GM18909 (cell line): ENCODE results near the gene TTC9C.
"Not testable (repeated sequence)": the region's sequence is repeated elsewhere in the genome, so short reads cannot be mapped to it uniquely, and the experiment has no call there.

Source experiments
- ATAC-seq: cut with Tn5 transposase; IDR thresholded peaks from one replicate; pipeline ENCODE4 v1.9.1; 2021; ENCODE audit warnings: mild to moderate bottlenecking; ENCODE audit not compliant: unreplicated experiment, poor library complexity

TTC9C gene

GRCh38 chr11:62728171-62728988, at the start of gene TTC9C:
TSS of gene TTC9C (plus strand) at chr11:62728486. CDS start at chr11:62728849, 363 bp downstream.
- peak; percentile 22 for ATAC-seq

GRCh38 chr11:62678770-62679696, 49.3 kb upstream of the TTC9C start, which contains the start of gene UBXN1:
TSS of gene UBXN1 (minus strand) at chr11:62679073. CDS start at chr11:62678923, 150 bp downstream.
- ATAC-seq = peak; percentile 69

GRCh38 chr11:62680825-62681240, 47.5 kb upstream of the TTC9C start:
- no peak for ATAC-seq

- ATAC-seq = no peak
Measured at GRCh38 chr11:62682518-62682917, 45.8 kb upstream of the TTC9C start.

GRCh38 chr11:62687508-62688396, 40.5 kb upstream of the TTC9C start:
- no peak for ATAC-seq

- ATAC-seq = no peak
Measured at GRCh38 chr11:62688491-62688890, 39.8 kb upstream of the TTC9C start.

GRCh38 chr11:62689421-62690183, 38.7 kb upstream of the TTC9C start, which contains the start of gene LRRN4CL:
TSS of gene LRRN4CL (minus strand) at chr11:62689530. CDS start at chr11:62688508, 1,022 bp downstream.
- ATAC-seq = no peak

GRCh38 chr11:62693624-62694023, 34.7 kb upstream of the TTC9C start:
- ATAC-seq = not testable (repeated sequence)

- ATAC-seq = no peak
Measured at GRCh38 chr11:62694455-62695167, 33.7 kb upstream of the TTC9C start.

GRCh38 chr11:62702246-62702645, 26.0 kb upstream of the TTC9C start:
- ATAC-seq = no peak

GRCh38 chr11:62703921-62704320, 24.4 kb upstream of the TTC9C start:
- not testable (repeated sequence) for ATAC-seq

- ATAC-seq = no peak
Measured at GRCh38 chr11:62705413-62705812, 22.9 kb upstream of the TTC9C start.

GRCh38 chr11:62705880-62706849, 22.1 kb upstream of the TTC9C start:
- peak; percentile 68 for ATAC-seq

GRCh38 chr11:62706850-62707247, 21.4 kb upstream of the TTC9C start:
- ATAC-seq = no peak

GRCh38 chr11:62707277-62707861, 20.9 kb upstream of the TTC9C start, which contains the start of the genes BSCL2 and GNG3:
TSS of gene BSCL2 (minus strand) at chr11:62707424. CDS start at chr11:62707195, 229 bp downstream.
TSS of gene GNG3 (plus strand) at chr11:62707676. CDS start at chr11:62708296, 620 bp downstream.
- no peak for ATAC-seq

- ATAC-seq = no peak
Measured at GRCh38 chr11:62708392-62708791, 19.9 kb upstream of the TTC9C start.

- ATAC-seq = peak; percentile 4
Measured at GRCh38 chr11:62708793-62709192, 19.5 kb upstream of the TTC9C start.
